ENCODE data around the gene TIMM50. TPM values are rescaled to one million over a fixed set of nuclear protein-coding genes. Genes with fewer than 3 reads are reported as not detected.

The TIMM50 gene
- total RNA-seq, 3 donors from 2014 or later, result 39.4 to 45.6 (median 41.1) TPM

DNA sequence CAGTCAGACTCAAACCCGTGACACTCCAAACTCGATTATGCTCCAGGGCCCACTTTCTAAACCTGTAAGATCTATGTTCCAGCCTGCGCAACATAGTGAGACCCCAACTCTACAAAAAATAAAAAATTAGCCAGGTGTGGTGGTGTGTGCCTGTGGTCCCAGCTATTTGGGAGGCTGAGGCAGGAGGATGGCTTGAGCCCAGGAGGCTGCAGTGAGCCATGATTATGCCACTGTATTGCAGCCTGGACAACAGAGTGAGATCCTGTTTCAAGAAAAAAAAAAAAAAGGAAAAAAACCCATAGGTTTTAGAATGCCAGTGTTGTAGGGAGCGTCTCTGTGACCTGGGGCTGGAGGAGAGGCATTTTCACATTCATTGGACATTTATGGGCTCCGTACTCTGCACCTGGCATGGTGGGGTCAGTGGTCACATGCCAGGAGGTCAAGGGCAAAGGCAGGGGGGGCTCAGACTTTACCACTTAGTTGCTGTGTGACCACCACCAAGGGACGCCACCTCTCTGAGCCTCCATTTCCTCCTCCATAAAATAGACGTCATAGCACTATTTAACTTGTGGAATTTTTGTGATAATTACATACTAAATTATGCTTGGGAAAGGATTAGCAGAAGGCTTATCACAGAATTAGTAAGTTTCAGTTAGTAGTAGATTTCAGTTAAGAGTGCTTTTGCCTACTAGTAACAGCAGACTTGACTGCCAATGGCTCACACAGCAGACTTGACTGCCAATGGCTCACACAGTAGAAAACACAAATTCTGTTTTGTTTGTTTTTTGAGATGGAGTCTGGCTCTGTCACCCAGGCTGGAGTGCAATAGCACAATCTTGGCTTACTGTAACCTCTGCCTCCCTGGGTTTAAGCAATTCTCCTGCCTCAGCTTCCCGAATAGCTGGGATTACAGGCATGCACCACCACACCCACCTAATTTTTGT is 40.2 kb downstream of the TIMM50 start:
- Histone ChIP-seq H3K4me3 (no peak overlapping the region), H3K9me3 (no peaks in the 10 kb centered on the region), H3K36me3 (no peaks in the 10 kb centered on the region), H3K4me1 (no peaks in the 10 kb centered on the region), H3K27ac (no peak overlapping the region), H3K27me3 (peaks cover 1 to 6% of the 10 kb centered on the region in 2 donors)
- DNase-seq (ENCODE audit: low spot score in 2 of 2), result no peak
- no peak for TF ChIP-seq POLR2A (IDR thresholded peaks at IDR 0.05)
- TF ChIP-seq POLR2AphosphoS5 (IDR thresholded peaks at IDR 0.05), result no peak
- TF ChIP-seq, protein P1, sequence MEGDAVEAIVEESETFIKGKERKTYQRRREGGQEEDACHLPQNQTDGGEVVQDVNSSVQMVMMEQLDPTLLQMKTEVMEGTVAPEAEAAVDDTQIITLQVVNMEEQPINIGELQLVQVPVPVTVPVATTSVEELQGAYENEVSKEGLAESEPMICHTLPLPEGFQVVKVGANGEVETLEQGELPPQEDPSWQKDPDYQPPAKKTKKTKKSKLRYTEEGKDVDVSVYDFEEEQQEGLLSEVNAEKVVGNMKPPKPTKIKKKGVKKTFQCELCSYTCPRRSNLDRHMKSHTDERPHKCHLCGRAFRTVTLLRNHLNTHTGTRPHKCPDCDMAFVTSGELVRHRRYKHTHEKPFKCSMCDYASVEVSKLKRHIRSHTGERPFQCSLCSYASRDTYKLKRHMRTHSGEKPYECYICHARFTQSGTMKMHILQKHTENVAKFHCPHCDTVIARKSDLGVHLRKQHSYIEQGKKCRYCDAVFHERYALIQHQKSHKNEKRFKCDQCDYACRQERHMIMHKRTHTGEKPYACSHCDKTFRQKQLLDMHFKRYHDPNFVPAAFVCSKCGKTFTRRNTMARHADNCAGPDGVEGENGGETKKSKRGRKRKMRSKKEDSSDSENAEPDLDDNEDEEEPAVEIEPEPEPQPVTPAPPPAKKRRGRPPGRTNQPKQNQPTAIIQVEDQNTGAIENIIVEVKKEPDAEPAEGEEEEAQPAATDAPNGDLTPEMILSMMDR (IDR thresholded peaks at IDR 0.05), result no peak
- intact Hi-C loops (cut with DNase I; ENCODE audit: low total_unique reads), result no loop called here

DNA sequence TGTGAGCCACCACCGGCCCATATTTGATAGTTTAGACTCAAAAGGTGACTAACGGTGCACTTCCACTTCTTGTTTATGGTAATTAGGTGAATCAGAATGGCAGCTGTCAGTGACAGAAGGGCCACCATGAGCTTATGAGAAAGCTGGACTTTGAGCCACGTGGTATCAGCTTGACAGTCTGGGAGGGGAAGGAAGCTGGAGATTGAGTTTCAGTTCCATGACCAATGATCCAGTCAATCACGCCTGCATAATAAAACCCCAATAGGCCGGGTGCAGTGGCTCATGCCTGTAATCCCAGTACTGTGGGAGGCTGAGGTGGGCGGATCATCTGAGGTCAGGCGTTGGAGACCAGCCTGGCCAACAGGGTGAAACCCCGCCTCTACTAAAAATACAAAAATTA is 43.9 kb downstream of the TIMM50 start:
- no peak for DNase-seq (ENCODE audit: low spot score in 2 of 2)
- no peaks in the 10 kb centered on the region for H3K4me1 ChIP-seq
- H3K9me3 ChIP-seq, result no peaks in the 10 kb centered on the region
- intact Hi-C loops (cut with DNase I; ENCODE audit: low total_unique reads), result no loop called here
- H3K36me3 ChIP-seq, result no peaks in the 10 kb centered on the region
- no peak overlapping the region for H3K27ac ChIP-seq
- TF ChIP-seq POLR2AphosphoS5 (IDR thresholded peaks at IDR 0.05) (no peak), POLR2A (IDR thresholded peaks at IDR 0.05) (no peak)
- TF ChIP-seq, protein P1 (IDR thresholded peaks at IDR 0.05), result no peak
- no peaks in the 10 kb centered on the region for H3K27me3 ChIP-seq
- no peak overlapping the region for H3K4me3 ChIP-seq

DNA sequence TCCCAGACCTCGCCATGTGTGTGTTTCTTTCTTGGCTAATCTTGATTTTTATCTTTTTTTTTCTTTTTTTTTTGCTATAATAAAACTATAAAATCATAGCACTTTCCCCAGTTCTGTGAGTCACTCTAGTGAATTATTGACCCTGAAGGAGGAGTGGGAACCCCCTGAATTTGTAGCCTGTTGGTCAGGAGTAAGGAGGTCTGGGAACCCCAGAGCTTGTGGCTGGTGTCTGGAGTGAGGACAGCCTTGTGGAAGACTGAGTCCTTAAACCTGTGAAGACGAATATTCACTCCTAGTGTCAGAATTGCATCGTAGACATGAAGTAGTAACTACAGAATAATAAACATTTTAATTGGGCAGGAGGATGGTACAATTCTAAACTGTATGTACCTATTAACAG is 44.6 kb downstream of the TIMM50 start:
- no peaks in the 10 kb centered on the region for H3K27me3 ChIP-seq
- intact Hi-C loops (cut with DNase I; ENCODE audit: low total_unique reads), result no loop called here
- TF ChIP-seq, protein P1 (IDR thresholded peaks at IDR 0.05), result no peak
- TF ChIP-seq POLR2AphosphoS5 (IDR thresholded peaks at IDR 0.05) (no peak), POLR2A (IDR thresholded peaks at IDR 0.05) (no peak)
- no peaks in the 10 kb centered on the region for H3K36me3 ChIP-seq
- H3K4me3 ChIP-seq, result no peak overlapping the region
- H3K4me1 ChIP-seq, result no peaks in the 10 kb centered on the region
- no peaks in the 10 kb centered on the region for H3K9me3 ChIP-seq
- no peak for DNase-seq (ENCODE audit: low spot score in 2 of 2)
- no peak overlapping the region for H3K27ac ChIP-seq

DNA sequence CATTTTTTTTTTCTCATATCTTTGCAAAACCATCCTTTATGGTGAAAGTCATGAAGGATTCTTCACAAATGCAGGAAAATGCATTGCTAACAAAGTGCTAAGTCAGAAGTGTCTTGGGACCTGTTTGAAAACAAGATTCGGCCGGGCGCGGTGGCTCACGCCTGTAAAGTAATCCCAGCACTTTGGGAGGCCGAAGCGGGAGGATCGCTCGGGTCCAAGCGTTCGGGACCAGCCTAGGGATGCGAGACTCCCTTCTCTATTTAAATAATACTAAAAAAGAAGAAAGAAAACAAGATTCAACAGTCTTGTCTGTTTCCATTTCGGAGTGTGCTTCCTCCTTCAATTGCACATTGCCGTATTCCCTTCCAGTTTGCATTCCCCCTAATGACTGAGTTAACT is 51.2 kb downstream of the TIMM50 start:
- Histone ChIP-seq H3K36me3 (no peaks in the 10 kb centered on the region), H3K4me1 (no peaks in the 10 kb centered on the region), H3K27me3 (no peaks in the 10 kb centered on the region), H3K9me3 (no peaks in the 10 kb centered on the region), H3K4me3 (peak overlapping the region; percentile 81 to 93 (median 88)), H3K27ac (peak overlapping the region; percentile 80 to 88)
- TF ChIP-seq, protein P1 (IDR thresholded peaks at IDR 0.05), result no peak
- no peak for TF ChIP-seq POLR2AphosphoS5 (IDR thresholded peaks at IDR 0.05)
- TF ChIP-seq POLR2A (IDR thresholded peaks at IDR 0.05), result no peak
- intact Hi-C loops (cut with DNase I; ENCODE audit: low total_unique reads), result no loop called here
- DNase-seq (ENCODE audit: low spot score in 2 of 2), result peak in 1 of 2 donors; percentile 39

All from breast epithelium (tissue), 4 donors.